ENCODE results near the gene DCUN1D4. TPM values are rescaled to one million over a fixed set of nuclear protein-coding genes. Genes with fewer than 3 reads are reported as not detected.

DCUN1D4 gene
- total RNA-seq, 6 experiments from 2014 or later, result 22.6 to 62.4 (median 37.0) TPM

DNA sequence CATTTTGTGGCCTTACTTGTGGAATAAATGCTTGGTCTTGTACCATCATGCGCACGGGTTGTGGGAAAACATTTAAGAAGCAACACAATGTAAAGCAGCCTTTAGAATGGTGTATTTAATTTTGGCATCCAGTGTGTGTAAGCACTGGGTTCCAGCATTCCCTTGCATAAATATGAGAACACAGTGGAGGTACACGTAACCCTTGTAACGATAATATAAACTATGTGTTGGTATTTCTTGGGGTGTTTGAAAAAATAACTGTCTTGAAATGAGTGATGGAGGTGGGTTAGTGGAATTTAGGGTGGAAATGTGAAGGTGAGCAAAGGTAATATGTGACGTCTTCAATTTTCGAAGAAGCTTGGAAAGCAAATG lies 2.1 kb downstream of the DCUN1D4 start:
- ATAC-seq, result no peak
- intact Hi-C loops (cut with DNase I), result no loop called here
- Histone ChIP-seq H3K9me3 (no peaks in the 10 kb centered on the region), H3K36me3 (no peaks in the 10 kb centered on the region), H3K4me3 (peak overlapping the region; percentile 42 to 92 (median 90)), H3K4me1 (peaks cover 0 to 25% (median 0%) of the 10 kb centered on the region in 4 donors), H3K27ac (peak overlapping the region in 1 of 3 donors; percentile 74), H3K27me3 (no peaks in the 10 kb centered on the region)
- 54% methylated on average over 6 of the region's 6 CpGs for WGBS (ENCODE audit: insufficient coverage, low coverage, low lambda C conversion rate, missing lambda C conversion rate)
- DNase-seq, result no peak
- no peak for TF ChIP-seq POLR2A (IDR thresholded peaks at IDR 0.05)
- TF ChIP-seq, protein P1, sequence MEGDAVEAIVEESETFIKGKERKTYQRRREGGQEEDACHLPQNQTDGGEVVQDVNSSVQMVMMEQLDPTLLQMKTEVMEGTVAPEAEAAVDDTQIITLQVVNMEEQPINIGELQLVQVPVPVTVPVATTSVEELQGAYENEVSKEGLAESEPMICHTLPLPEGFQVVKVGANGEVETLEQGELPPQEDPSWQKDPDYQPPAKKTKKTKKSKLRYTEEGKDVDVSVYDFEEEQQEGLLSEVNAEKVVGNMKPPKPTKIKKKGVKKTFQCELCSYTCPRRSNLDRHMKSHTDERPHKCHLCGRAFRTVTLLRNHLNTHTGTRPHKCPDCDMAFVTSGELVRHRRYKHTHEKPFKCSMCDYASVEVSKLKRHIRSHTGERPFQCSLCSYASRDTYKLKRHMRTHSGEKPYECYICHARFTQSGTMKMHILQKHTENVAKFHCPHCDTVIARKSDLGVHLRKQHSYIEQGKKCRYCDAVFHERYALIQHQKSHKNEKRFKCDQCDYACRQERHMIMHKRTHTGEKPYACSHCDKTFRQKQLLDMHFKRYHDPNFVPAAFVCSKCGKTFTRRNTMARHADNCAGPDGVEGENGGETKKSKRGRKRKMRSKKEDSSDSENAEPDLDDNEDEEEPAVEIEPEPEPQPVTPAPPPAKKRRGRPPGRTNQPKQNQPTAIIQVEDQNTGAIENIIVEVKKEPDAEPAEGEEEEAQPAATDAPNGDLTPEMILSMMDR (IDR thresholded peaks at IDR 0.05), result no peak

DNA sequence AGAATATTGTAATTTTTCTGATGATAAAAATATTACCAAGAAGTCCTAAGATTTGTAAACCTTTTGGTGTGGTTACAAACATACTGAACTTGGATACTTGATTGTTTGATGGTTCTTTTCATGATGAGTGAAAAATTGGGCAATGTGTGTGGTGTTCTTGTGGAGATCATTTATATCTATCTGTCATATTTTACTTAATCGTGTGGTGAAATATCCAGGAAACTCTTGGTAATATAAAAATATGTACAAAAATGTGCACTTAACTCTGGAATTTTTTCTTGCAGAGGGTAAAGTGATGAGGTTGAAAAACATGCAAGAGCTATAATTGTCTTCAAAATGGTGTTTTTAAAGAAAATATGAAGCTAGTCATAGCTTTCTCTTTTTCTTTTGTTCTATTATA lies 2.8 kb downstream of the DCUN1D4 start:
- no peak for DNase-seq
- H3K27me3 ChIP-seq, result no peaks in the 10 kb centered on the region
- peaks cover 0 to 25% (median 0%) of the 10 kb centered on the region in 4 donors for H3K4me1 ChIP-seq
- no peak overlapping the region for H3K4me3 ChIP-seq
- TF ChIP-seq, protein P1 (IDR thresholded peaks at IDR 0.05), result no peak
- no peak for TF ChIP-seq POLR2A (IDR thresholded peaks at IDR 0.05)
- 56% methylated on average over 1 of the region's 1 CpG for WGBS (ENCODE audit: insufficient coverage, low coverage, low lambda C conversion rate, missing lambda C conversion rate)
- H3K27ac ChIP-seq, result no peak overlapping the region
- no peak for ATAC-seq
- no peaks in the 10 kb centered on the region for H3K9me3 ChIP-seq
- intact Hi-C loops (cut with DNase I), result no loop called here
- no peaks in the 10 kb centered on the region for H3K36me3 ChIP-seq

GRCh38 chr4:51849430-51849829 lies 6.5 kb downstream of the DCUN1D4 start:
- H3K4me1 ChIP-seq, result peaks cover 0 to 61% (median 14%) of the 10 kb centered on the region in 4 donors

GRCh38 chr4:51850294-51850693 lies 7.3 kb downstream of the DCUN1D4 start:
- no peaks in the 10 kb centered on the region for H3K36me3 ChIP-seq
- H3K4me3 ChIP-seq, result no peak overlapping the region
- 94% methylated on average over 4 of the region's 4 CpGs for WGBS (ENCODE audit: insufficient coverage, low coverage, low lambda C conversion rate, missing lambda C conversion rate)
- intact Hi-C loops (cut with DNase I), result no loop called here
- no peak for ATAC-seq
- TF ChIP-seq POLR2A (IDR thresholded peaks at IDR 0.05), result no peak
- TF ChIP-seq, protein P1 (IDR thresholded peaks at IDR 0.05), result no peak
- DNase-seq, result no peak
- H3K27me3 ChIP-seq, result no peaks in the 10 kb centered on the region
- H3K4me1 ChIP-seq, result peaks cover 0 to 63% (median 18%) of the 10 kb centered on the region in 4 donors
- no peak overlapping the region for H3K27ac ChIP-seq
- H3K9me3 ChIP-seq, result no peaks in the 10 kb centered on the region

More at GRCh38 chr4:51849430-51849829, 6.5 kb downstream of the DCUN1D4 start:
- DNase-seq, result no peak
- no peak overlapping the region for H3K4me3 ChIP-seq
- no peak overlapping the region for H3K27ac ChIP-seq
- no peaks in the 10 kb centered on the region for H3K36me3 ChIP-seq
- no peaks in the 10 kb centered on the region for H3K27me3 ChIP-seq
- WGBS (ENCODE audit: insufficient coverage, low coverage, low lambda C conversion rate, missing lambda C conversion rate), result 51% methylated on average over 2 of the region's 5 CpGs
- ATAC-seq, result no peak
- TF ChIP-seq POLR2A (IDR thresholded peaks at IDR 0.05), result no peak
- TF ChIP-seq, protein P1 (IDR thresholded peaks at IDR 0.05), result no peak
- H3K9me3 ChIP-seq, result no peaks in the 10 kb centered on the region
- intact Hi-C loops (cut with DNase I), result no loop called here
